Mucosa of rectum (tissue), 2 donors: ENCODE data around the gene PCYOX1L.
A peak's percentile ranks its signal among the peaks of the same experiment; 100 is the strongest.

Source experiments
- H3K27ac ChIP-seq, 2 donors: one replicate each; pipeline ENCODE4 v1.7.0; 2013; ENCODE audit warnings: inconsistent platforms in 2 of 2, low read depth in 2 of 2, low read length in 2 of 2
- H3K27me3 ChIP-seq, 2 donors: one replicate each; pipeline ENCODE4 v1.7.0; 2013; ENCODE audit warnings: low read length in 2 of 2; ENCODE audit not compliant: control insufficient read depth in 2 of 2, insufficient read depth in 2 of 2
- H3K36me3 ChIP-seq, 2 donors: one replicate each; pipeline ENCODE4 v1.7.0; 2013; ENCODE audit warnings: low read length in 2 of 2; ENCODE audit not compliant: control insufficient read depth in 2 of 2, insufficient read depth in 2 of 2
- H3K4me1 ChIP-seq, 2 donors: one replicate each; pipeline ENCODE4 v1.7.0; 2013; ENCODE audit warnings: low read length in 2 of 2, mild to moderate bottlenecking in 1 of 2; ENCODE audit not compliant: control insufficient read depth in 2 of 2, insufficient read depth in 2 of 2
- H3K4me3 ChIP-seq, 2 donors: one replicate each; pipeline ENCODE4 v1.7.0; 2013; ENCODE audit warnings: low read length in 2 of 2
- H3K9ac ChIP-seq, 2 donors: one replicate each; pipeline ENCODE4 v1.7.0; 2013; ENCODE audit warnings: low read length in 2 of 2, low read depth in 1 of 2, mild to moderate bottlenecking in 1 of 2
- H3K9me3 ChIP-seq, 2 donors: one replicate each; pipeline ENCODE4 v1.7.0; 2013; ENCODE audit warnings: low read length in 2 of 2; ENCODE audit not compliant: control insufficient read depth in 2 of 2
- donor health status: healthy.
- donor health status: Normal muscosa, but diverticular disease.

Gene PCYOX1L

DNA sequence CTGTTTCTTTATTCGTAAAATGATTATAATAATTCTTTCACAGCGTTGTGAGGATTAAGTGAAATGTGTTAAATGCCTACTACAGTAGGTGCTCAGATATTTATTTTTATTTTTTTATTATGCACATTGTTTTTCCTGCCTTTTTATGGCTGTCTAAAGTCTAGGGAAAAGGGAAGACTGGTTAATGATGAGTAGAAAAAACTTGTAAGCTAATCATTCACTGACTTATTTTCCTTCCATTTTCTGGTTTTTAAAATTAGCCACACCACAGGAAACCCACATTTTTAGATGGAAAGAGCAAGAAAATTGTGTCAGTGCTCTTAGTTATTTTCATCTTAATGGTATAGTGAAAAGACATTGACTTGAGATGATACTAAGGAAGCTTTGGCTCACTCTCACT, 3.9 kb upstream of the PCYOX1L start:
- H3K27me3 ChIP-seq = no peaks in the 10 kb centered on the region
- H3K36me3 ChIP-seq = peaks cover 37 to 39% of the 10 kb centered on the region in 2 donors
- H3K4me1 ChIP-seq = peaks cover 9 to 10% of the 10 kb centered on the region in 2 donors
- H3K4me3 ChIP-seq = no peak overlapping the region
- no peak overlapping the region for H3K9ac ChIP-seq
- no peak overlapping the region for H3K27ac ChIP-seq
- H3K9me3 ChIP-seq = no peaks in the 10 kb centered on the region

DNA sequence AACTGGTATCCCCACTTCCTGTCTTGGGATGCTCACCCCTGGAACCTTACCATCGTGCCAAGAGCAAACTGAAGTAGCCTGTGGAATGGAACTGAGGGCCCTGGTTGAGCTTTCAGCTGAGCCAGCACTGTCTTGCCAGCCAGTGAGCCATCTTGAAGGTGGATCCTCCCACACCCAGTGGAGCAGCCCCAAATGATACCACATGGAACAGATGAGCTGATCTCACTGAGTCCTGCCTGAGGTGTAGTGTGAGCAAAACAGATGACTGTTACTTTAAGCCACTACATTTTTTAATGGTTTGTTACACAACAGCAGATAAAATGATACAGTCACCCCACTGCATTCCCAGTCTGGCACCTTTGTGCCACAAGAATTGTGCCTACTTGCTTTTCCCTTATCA, 2.2 kb upstream of the PCYOX1L start:
- no peak overlapping the region for H3K27ac ChIP-seq
- no peaks in the 10 kb centered on the region for H3K27me3 ChIP-seq
- peaks cover 9 to 10% of the 10 kb centered on the region in 2 donors for H3K4me1 ChIP-seq
- H3K4me3 ChIP-seq = no peak overlapping the region
- H3K36me3 ChIP-seq = peaks cover 21 to 22% of the 10 kb centered on the region in 2 donors
- H3K9ac ChIP-seq = no peak overlapping the region
- H3K9me3 ChIP-seq = no peaks in the 10 kb centered on the region

DNA sequence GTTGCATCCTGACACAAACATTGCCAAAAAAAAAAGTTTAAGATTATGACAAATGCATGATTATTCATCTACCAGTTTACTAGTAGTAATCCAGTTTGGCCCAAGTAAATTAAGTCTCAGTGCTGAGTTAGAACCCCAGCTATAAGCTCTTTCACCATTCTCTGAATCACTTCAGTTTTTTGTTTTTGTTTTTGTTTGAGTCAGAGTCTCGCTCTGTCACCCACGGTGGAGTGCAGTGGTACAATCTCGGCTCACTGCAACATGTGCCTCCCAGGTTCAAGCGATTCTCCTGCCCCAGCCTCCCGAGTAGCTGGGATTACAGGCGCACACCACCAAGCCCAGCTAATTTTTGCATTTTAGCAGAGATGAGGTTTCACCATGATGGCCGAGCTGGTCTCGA, 1.5 kb upstream of the PCYOX1L start:
- H3K4me3 ChIP-seq = no peak overlapping the region
- no peak overlapping the region for H3K27ac ChIP-seq
- no peaks in the 10 kb centered on the region for H3K27me3 ChIP-seq
- no peaks in the 10 kb centered on the region for H3K9me3 ChIP-seq
- H3K4me1 ChIP-seq = peaks cover 9 to 10% of the 10 kb centered on the region in 2 donors
- peaks cover 14 to 15% of the 10 kb centered on the region in 2 donors for H3K36me3 ChIP-seq
- H3K9ac ChIP-seq = no peak overlapping the region

DNA sequence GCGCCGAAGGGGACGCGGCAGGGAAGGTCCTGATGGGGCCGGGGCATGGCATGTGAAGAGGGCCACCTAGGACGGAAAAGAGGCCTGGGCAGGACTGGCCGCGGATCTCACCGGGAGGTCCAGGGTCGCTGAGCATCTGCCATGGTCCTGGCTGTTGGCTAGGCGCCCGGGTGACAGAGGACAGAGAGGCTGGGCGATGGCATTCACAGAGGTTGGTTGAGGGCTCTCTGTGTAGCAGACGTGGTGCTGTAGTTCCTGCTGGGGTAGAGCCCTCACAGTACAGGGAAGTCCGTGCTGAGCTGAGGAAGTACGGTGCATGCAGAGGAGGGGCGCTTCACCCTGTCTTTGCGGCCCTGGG, 427 bp downstream of the PCYOX1L start:
- Histone ChIP-seq H3K4me1 (peaks cover 9 to 10% of the 10 kb centered on the region in 2 donors), H3K9me3 (no peaks in the 10 kb centered on the region), H3K4me3 (peak overlapping the region; percentile 72 to 78), H3K36me3 (peaks cover 5 to 7% of the 10 kb centered on the region in 2 donors), H3K27ac (peak overlapping the region; percentile 41 to 61), H3K27me3 (no peaks in the 10 kb centered on the region), H3K9ac (peak overlapping the region; percentile 61 to 78)

DNA sequence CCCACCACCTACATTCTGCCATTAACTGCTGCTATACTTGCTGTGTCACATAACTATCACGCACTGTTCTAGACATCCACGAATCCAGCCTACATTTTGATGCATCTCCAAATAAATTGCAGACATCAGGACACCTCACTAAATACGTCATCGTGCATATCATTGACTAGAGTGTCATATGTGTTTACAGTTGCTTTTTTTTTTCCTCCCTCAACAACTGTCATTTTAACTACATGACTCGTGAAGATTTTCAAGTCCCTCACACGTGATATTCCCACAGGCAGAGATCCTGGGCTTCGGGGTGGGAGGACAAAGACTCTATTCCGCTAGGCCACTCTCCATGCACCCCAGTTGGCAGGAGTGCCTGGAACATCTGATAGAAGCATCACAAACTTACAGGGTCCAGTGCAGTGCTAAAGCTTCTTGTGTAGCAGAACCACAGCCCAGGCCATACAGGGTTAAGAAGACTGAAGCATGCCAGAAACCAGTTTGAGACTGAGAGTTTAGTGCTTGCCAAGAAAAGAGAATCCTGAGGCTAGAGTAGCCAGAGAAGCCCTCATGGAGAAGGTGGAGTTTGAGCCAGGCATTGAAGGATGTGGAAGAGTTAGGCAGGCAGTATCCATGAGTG, 1.1 kb downstream of the PCYOX1L start:
- Histone ChIP-seq H3K4me3 (no peak overlapping the region), H3K4me1 (peaks cover 9 to 10% of the 10 kb centered on the region in 2 donors), H3K9me3 (no peaks in the 10 kb centered on the region), H3K27ac (no peak overlapping the region), H3K36me3 (peaks cover 5% of the 10 kb centered on the region in 2 donors), H3K9ac (no peak overlapping the region), H3K27me3 (no peaks in the 10 kb centered on the region)

DNA sequence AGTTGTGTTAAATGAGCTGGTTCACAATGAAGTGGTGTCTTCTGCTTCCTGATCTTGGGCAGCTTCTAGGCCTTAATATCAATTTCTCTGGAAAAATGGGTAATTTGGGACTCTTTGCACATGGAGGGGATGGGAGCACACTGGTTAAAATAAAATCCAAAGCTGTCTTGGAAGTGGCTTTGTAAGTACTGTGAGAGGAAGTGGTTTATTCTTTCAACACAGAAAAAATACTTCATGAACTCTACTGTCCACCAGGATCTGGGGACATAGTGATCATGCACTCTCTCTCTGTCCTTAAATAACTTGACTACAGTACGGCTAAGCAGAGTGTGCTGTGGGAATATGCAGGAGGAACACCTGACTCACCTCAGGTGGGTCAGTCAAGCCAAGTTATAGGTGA, 2.4 kb downstream of the PCYOX1L start:
- Histone ChIP-seq H3K27ac (no peak overlapping the region), H3K9me3 (no peaks in the 10 kb centered on the region), H3K27me3 (no peaks in the 10 kb centered on the region), H3K9ac (no peak overlapping the region), H3K4me1 (peaks cover 9 to 10% of the 10 kb centered on the region in 2 donors), H3K4me3 (no peak overlapping the region), H3K36me3 (peaks cover under 1% of the 10 kb centered on the region in 2 donors)

DNA sequence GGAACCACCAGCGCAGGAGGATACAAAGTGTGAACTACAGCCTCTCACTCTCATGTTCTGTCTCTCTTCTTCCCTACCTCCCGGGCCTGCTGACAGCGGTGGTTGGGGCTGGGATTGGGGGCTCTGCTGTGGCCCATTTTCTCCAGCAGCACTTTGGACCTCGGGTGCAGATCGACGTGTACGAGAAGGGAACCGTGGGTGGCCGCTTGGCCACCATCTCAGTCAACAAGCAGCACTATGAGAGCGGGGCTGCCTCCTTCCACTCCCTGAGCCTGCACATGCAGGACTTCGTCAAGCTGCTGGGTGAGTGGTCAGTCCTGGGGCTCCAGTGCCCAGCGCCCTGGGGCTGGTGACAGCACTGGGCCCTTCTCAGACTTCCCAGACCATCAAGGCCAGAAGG, 4.7 kb downstream of the PCYOX1L start:
- no peak overlapping the region for H3K9ac ChIP-seq
- no peaks in the 10 kb centered on the region for H3K9me3 ChIP-seq
- H3K4me1 ChIP-seq = peaks cover 6 to 9% of the 10 kb centered on the region in 2 donors
- H3K4me3 ChIP-seq = no peak overlapping the region
- H3K27me3 ChIP-seq = no peaks in the 10 kb centered on the region
- no peaks in the 10 kb centered on the region for H3K36me3 ChIP-seq
- H3K27ac ChIP-seq = no peak overlapping the region

DNA sequence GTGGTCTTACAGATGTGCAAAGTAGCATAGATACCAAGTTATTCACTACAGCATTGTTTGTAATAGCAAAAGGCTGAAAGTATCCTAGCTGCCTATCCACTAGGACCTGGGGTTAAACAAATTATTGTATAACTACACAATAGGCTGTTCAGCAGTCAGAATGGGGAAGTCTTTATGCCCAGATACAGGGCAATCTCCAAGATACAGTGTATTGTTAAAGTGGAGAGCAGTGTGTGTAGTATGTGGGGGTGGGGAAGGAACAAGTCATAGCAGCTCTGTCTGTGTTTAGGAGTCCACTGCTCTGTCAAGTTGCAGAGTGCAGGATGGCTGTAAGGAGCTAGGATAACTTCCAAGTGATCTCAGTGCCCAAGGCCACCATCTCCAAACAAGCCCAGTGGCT, 5.5 kb downstream of the PCYOX1L start:
- peaks cover 2 to 5% of the 10 kb centered on the region in 2 donors for H3K4me1 ChIP-seq
- H3K9me3 ChIP-seq = no peaks in the 10 kb centered on the region
- no peak overlapping the region for H3K27ac ChIP-seq
- no peak overlapping the region for H3K9ac ChIP-seq
- no peaks in the 10 kb centered on the region for H3K36me3 ChIP-seq
- H3K27me3 ChIP-seq = no peaks in the 10 kb centered on the region
- H3K4me3 ChIP-seq = no peak overlapping the region

DNA sequence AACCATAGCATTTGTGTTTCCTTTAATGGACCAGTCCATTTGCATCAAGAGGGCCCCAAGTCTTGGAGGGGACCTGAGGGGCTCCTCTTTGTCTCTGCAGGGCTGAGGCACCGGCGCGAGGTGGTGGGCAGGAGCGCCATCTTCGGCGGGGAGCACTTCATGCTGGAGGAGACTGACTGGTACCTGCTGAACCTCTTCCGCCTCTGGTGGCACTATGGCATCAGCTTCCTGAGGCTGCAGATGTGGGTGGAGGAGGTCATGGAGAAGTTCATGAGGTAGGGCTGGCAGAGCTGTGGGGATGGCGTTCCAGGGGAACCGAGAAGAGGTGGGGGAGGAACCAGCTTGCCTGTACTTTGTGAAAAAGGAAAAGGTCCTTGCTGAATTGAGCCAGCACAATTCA, 6.1 kb downstream of the PCYOX1L start:
- Histone ChIP-seq H3K4me1 (no peaks in the 10 kb centered on the region), H3K27ac (no peak overlapping the region), H3K36me3 (no peaks in the 10 kb centered on the region), H3K4me3 (no peak overlapping the region), H3K9ac (no peak overlapping the region), H3K27me3 (no peaks in the 10 kb centered on the region), H3K9me3 (no peaks in the 10 kb centered on the region)

DNA sequence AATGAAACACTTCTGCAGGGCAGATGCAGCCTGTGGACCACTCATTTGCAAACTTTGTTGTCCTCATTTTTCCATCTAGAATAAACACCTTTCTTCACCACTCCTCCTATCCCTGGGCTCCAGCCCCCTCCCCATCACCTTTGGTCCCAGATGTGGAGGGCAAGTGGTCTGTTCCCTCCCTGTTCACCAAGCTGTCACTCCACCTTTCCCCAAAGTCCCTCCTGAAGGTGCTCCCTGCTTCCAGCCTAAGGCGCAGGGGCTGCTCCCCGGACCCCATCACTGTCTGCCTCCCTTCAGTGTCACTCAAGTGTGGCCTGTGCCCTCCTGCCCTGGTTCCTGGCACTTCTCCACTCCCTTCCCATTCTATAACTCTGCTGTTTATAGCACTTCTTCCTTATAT, 6.9 kb downstream of the PCYOX1L start:
- no peaks in the 10 kb centered on the region for H3K27me3 ChIP-seq
- H3K36me3 ChIP-seq = no peaks in the 10 kb centered on the region
- H3K9ac ChIP-seq = no peak overlapping the region
- H3K9me3 ChIP-seq = no peaks in the 10 kb centered on the region
- H3K4me1 ChIP-seq = no peaks in the 10 kb centered on the region
- H3K4me3 ChIP-seq = no peak overlapping the region
- no peak overlapping the region for H3K27ac ChIP-seq

DNA sequence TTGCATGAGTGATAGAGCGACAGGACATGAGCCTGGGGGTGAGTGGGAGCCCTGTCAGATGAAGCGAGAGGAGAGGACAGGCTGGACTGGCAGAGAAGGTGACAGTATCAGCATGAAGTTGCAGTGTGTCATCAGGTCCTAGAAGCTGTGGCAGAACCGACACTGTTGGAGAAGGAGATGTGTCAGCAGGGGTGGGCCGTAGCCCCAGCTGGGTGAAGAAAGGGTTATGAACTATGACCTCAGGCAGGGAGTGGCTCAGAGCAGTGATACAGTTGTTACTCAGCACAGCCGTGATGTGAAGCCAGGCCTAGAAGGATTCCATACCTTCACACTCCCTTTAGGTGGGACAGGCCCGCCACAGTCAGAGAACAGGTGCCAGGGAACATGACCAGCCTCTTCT, 7.6 kb downstream of the PCYOX1L start:
- no peaks in the 10 kb centered on the region for H3K36me3 ChIP-seq
- no peaks in the 10 kb centered on the region for H3K9me3 ChIP-seq
- H3K27ac ChIP-seq = no peak overlapping the region
- H3K4me3 ChIP-seq = no peak overlapping the region
- H3K4me1 ChIP-seq = no peaks in the 10 kb centered on the region
- no peaks in the 10 kb centered on the region for H3K27me3 ChIP-seq
- no peak overlapping the region for H3K9ac ChIP-seq
